T-cell (primary cell): ENCODE data around the gene MED27. TPM values are rescaled to one million over a fixed set of nuclear protein-coding genes. Genes with fewer than 3 reads are reported as not detected.

Experiments
- ATAC-seq, 4 experiments: fragments of 200-7000 bp in 3 of 4; fragments of 150-1000 bp in 1 of 4; cut with Tn5 transposase; replicated peaks in 1 of 4; 1 replicate in 3 of 4; 2 replicates in 1 of 4; pipeline ENCODE4 v1.10.0; 2021; ENCODE audit warnings: moderate library complexity in 3 of 4, mild to moderate bottlenecking in 2 of 4, moderate number of reproducible peaks in 1 of 4
- CTCF ChIA-PET, 2 donors: fragments of 300-600 bp; sonication (Branson Sonifier 250); formaldehyde crosslinking; loops; one replicate each; lab custom pipeline; 2022; ENCODE audit warnings: antibody characterized with exemption in 2 of 2; lab: Charles Lee
- POLR2A ChIA-PET, 2 donors: fragments of 300-600 bp; sonication (Branson Sonifier 250); formaldehyde crosslinking; loops; one replicate each; lab custom pipeline; 2022; ENCODE audit warnings: antibody characterized with exemption in 2 of 2; lab: Charles Lee
- DNase-seq, 35 experiments: peaks; one replicate each; pipeline versions ENCODE4 v3.0.0 to v3.0.0-alpha.2; 2013 to 2023
- H3K27ac ChIP-seq: one replicate; pipeline ENCODE4 v1.5.1; 2013; ENCODE audit warnings: low read length
- H3K27me3 ChIP-seq, 2 experiments: replicated peaks in 1 of 2; 1 replicate in 1 of 2; 2 replicates in 1 of 2; pipeline versions ENCODE4 v1.6.1 to v1.7.0; 2013; ENCODE audit warnings: low read length in 1 of 2, mixed read lengths in 1 of 2; ENCODE audit not compliant: control insufficient read depth in 2 of 2, insufficient read depth in 2 of 2; ENCODE audit errors: extremely low read depth in 1 of 2
- H3K36me3 ChIP-seq, 2 donors: 1 replicate in 1 of 2; 2 replicates in 1 of 2; pipeline versions ENCODE4 v1.6.1 to v1.7.0; 2013; ENCODE audit warnings: low read length in 1 of 2; ENCODE audit not compliant: control insufficient read depth in 2 of 2, insufficient read depth in 1 of 2; ENCODE audit errors: extremely low read depth in 1 of 2
- H3K4me1 ChIP-seq, 2 experiments: 1 replicate in 1 of 2; 2 replicates in 1 of 2; pipeline versions ENCODE4 v1.6.1 to v1.7.0; 2013; ENCODE audit warnings: low read length in 2 of 2, mixed read lengths in 1 of 2; ENCODE audit not compliant: insufficient read depth in 2 of 2, control insufficient read depth in 1 of 2; ENCODE audit errors: extremely low read depth in 1 of 2
- H3K4me3 ChIP-seq, 2 donors: 1 replicate in 1 of 2; 2 replicates in 1 of 2; pipeline versions ENCODE4 v1.5.1 to v1.7.0; 2013; ENCODE audit warnings: mild to moderate bottlenecking in 2 of 2, low read length in 1 of 2, moderate library complexity in 1 of 2; ENCODE audit not compliant: control insufficient read depth in 1 of 2; ENCODE audit errors: extremely low read depth in 1 of 2
- H3K9me3 ChIP-seq: 2 replicates; pipeline ENCODE4 v1.7.0; 2013
- H3K27ac Mint-ChIP-seq, 2 donors: one replicate each; pipeline ENCODE4 v1.8.0; 2020 to 2021; ENCODE audit warnings: mild to moderate bottlenecking in 2 of 2, mixed read lengths in 2 of 2
- H3K27me3 Mint-ChIP-seq, 2 donors: one replicate each; pipeline ENCODE4 v1.8.0; 2021 to 2022; ENCODE audit warnings: mixed read lengths in 2 of 2
- H3K36me3 Mint-ChIP-seq: one replicate; pipeline ENCODE4 v1.8.0; 2021; ENCODE audit warnings: mixed read lengths
- H3K4me1 Mint-ChIP-seq, 3 donors: one replicate each; pipeline ENCODE4 v1.8.0; 2020 to 2022; ENCODE audit warnings: mixed read lengths in 3 of 3, mild to moderate bottlenecking in 1 of 3
- H3K4me3 Mint-ChIP-seq, 3 donors: one replicate each; pipeline ENCODE4 v1.8.0; 2020 to 2022; ENCODE audit warnings: mild to moderate bottlenecking in 3 of 3, mixed read lengths in 3 of 3, moderate library complexity in 3 of 3
- H3K9me3 Mint-ChIP-seq, 3 donors: one replicate each; pipeline ENCODE4 v1.8.0; 2020 to 2022; ENCODE audit warnings: mixed read lengths in 3 of 3
- WGBS: methylation state at CpG from one replicate; pipeline ENCODE4 v1.1.5; 2013; ENCODE audit warnings: missing lambda C conversion rate; ENCODE audit not compliant: insufficient coverage; 5-methylcytosine and 5-hydroxymethylcytosine counted together
- total RNA-seq, 35 experiments: library from RNA in 6 of 35; stranded (reverse) in 6 of 35; fragments of 120-200 nt in 1 of 35; gene quantifications; one replicate each; pipeline versions ENCODE4 v1.2.1 to v1.2.4 and lab custom pipeline; 2013 to 2026

The MED27 gene
- total RNA-seq, 5 donors from 2014 or later (not counting 1 experiment from before 2014, with no cell fraction given), result 15.0 to 26.7 (median 17.6) TPM

GRCh38 chr9:132042324-132042723, 37.3 kb downstream of the MED27 start:
- POLR2A ChIA-PET, result no interaction called here
- H3K9me3 Mint-ChIP-seq, result no peaks in the 10 kb centered on the region
- 86% methylated on average over 2 of the region's 4 CpGs for WGBS

GRCh38 chr9:132041798-132042197, 37.9 kb downstream of the MED27 start:
- DNase-seq (no peak), ATAC-seq (no peak)
- Histone ChIP-seq H3K4me1 (no peaks in the 10 kb centered on the region), H3K27me3 (no peaks in the 10 kb centered on the region), H3K4me3 (no peak overlapping the region), H3K9me3 (no peaks in the 10 kb centered on the region), H3K27ac (no peak overlapping the region), H3K36me3 (peaks cover 2 to 5% of the 10 kb centered on the region in 2 donors)
- H3K36me3 Mint-ChIP-seq, result peaks cover 22% of the 10 kb centered on the region
- ChIA-PET CTCF (no interaction called here), POLR2A (no interaction called here)
- peaks cover 10 to 32% (median 16%) of the 10 kb centered on the region in 3 donors for H3K4me1 Mint-ChIP-seq
- 95% methylated on average over 6 of the region's 9 CpGs for WGBS
- no peaks in the 10 kb centered on the region for H3K9me3 Mint-ChIP-seq
- H3K27ac Mint-ChIP-seq, result no peak overlapping the region
- H3K4me3 Mint-ChIP-seq, result no peak overlapping the region
- no peaks in the 10 kb centered on the region for H3K27me3 Mint-ChIP-seq

More at GRCh38 chr9:132042324-132042723, 37.3 kb downstream of the MED27 start:
- H3K9me3 ChIP-seq, result no peaks in the 10 kb centered on the region
- no peak overlapping the region for H3K27ac ChIP-seq
- H3K36me3 ChIP-seq, result peaks cover 2 to 5% of the 10 kb centered on the region in 2 donors
- CTCF ChIA-PET, result no interaction called here
- Mint-ChIP-seq H3K4me3 (no peak overlapping the region), H3K27ac (no peak overlapping the region), H3K4me1 (peaks cover 9 to 33% (median 16%) of the 10 kb centered on the region in 3 donors), H3K27me3 (no peaks in the 10 kb centered on the region), H3K36me3 (peaks cover 22% of the 10 kb centered on the region)
- H3K4me3 ChIP-seq, result no peak overlapping the region
- DNase-seq, result no peak
- no peaks in the 10 kb centered on the region for H3K4me1 ChIP-seq
- H3K27me3 ChIP-seq, result no peaks in the 10 kb centered on the region
- no peak for ATAC-seq

GRCh38 chr9:132040808-132041207, 38.9 kb downstream of the MED27 start:
- Mint-ChIP-seq H3K36me3 (peaks cover 19% of the 10 kb centered on the region), H3K27ac (no peak overlapping the region), H3K9me3 (no peaks in the 10 kb centered on the region), H3K4me3 (no peak overlapping the region), H3K27me3 (no peaks in the 10 kb centered on the region), H3K4me1 (peaks cover 13 to 32% (median 20%) of the 10 kb centered on the region in 3 donors)
- Histone ChIP-seq H3K27me3 (no peaks in the 10 kb centered on the region), H3K4me3 (no peak overlapping the region), H3K27ac (no peak overlapping the region), H3K9me3 (no peaks in the 10 kb centered on the region), H3K4me1 (no peaks in the 10 kb centered on the region), H3K36me3 (peaks cover 2 to 5% of the 10 kb centered on the region in 2 donors)
- ChIA-PET CTCF (interaction anchor here in 1 of 2 donors (0.6 kb wide), 1 partner anchor 977 kb away, joined by 4 read pairs; no protein-coding TSS in a partner anchor), POLR2A (no interaction called here)
- ATAC-seq (no peak), DNase-seq (no peak)
- WGBS, result 67% methylated on average over 1 of the region's 5 CpGs

- no peak for ATAC-seq
- 98% methylated on average over 7 of the region's 10 CpGs for WGBS
- Mint-ChIP-seq H3K27ac (no peak overlapping the region), H3K9me3 (no peaks in the 10 kb centered on the region), H3K4me3 (no peak overlapping the region), H3K27me3 (no peaks in the 10 kb centered on the region), H3K4me1 (peaks cover 15 to 34% (median 21%) of the 10 kb centered on the region in 3 donors), H3K36me3 (peaks cover 19% of the 10 kb centered on the region)
- Histone ChIP-seq H3K4me3 (no peak overlapping the region), H3K9me3 (no peaks in the 10 kb centered on the region), H3K27ac (no peak overlapping the region), H3K27me3 (no peaks in the 10 kb centered on the region), H3K4me1 (no peaks in the 10 kb centered on the region), H3K36me3 (peaks cover 2 to 5% of the 10 kb centered on the region in 2 donors)
- CTCF ChIA-PET, result interaction anchor here in 1 of 2 donors (0.6 kb wide), 1 partner anchor 978 kb away, joined by 4 read pairs; no protein-coding TSS in a partner anchor
- POLR2A ChIA-PET, result no interaction called here
- DNase-seq, result no peak
These were observed 39.4 kb downstream of the MED27 start for GRCh38 chr9:132040246-132040645.

- Mint-ChIP-seq H3K27me3 (no peaks in the 10 kb centered on the region), H3K36me3 (peaks cover 19% of the 10 kb centered on the region), H3K9me3 (no peaks in the 10 kb centered on the region), H3K4me3 (no peak overlapping the region), H3K4me1 (peaks cover 22 to 40% (median 28%) of the 10 kb centered on the region in 3 donors), H3K27ac (no peak overlapping the region)
- peaks cover 2 to 5% of the 10 kb centered on the region in 2 donors for H3K36me3 ChIP-seq
- H3K9me3 ChIP-seq, result no peaks in the 10 kb centered on the region
- ChIA-PET POLR2A (no interaction called here), CTCF (no interaction called here)
- ATAC-seq, result no peak
- H3K27ac ChIP-seq, result no peak overlapping the region
- no peak for DNase-seq
- H3K27me3 ChIP-seq, result no peaks in the 10 kb centered on the region
- H3K4me3 ChIP-seq, result no peak overlapping the region
- 97% methylated on average over 9 of the region's 9 CpGs for WGBS
- H3K4me1 ChIP-seq, result no peaks in the 10 kb centered on the region
These were observed 40.4 kb downstream of the MED27 start for GRCh38 chr9:132039284-132039683.

- Histone ChIP-seq H3K36me3 (peaks cover 2 to 5% of the 10 kb centered on the region in 2 donors), H3K27me3 (no peaks in the 10 kb centered on the region), H3K27ac (no peak overlapping the region), H3K9me3 (no peaks in the 10 kb centered on the region), H3K4me1 (no peaks in the 10 kb centered on the region), H3K4me3 (no peak overlapping the region)
- Mint-ChIP-seq H3K27me3 (no peaks in the 10 kb centered on the region), H3K4me1 (peaks cover 33 to 50% (median 44%) of the 10 kb centered on the region in 3 donors), H3K4me3 (no peak overlapping the region), H3K27ac (no peak overlapping the region), H3K36me3 (peaks cover 19% of the 10 kb centered on the region), H3K9me3 (no peaks in the 10 kb centered on the region)
- POLR2A ChIA-PET, result interaction anchor here in 1 of 2 donors (0.5 kb wide), 1 partner anchor 14 kb away, joined by 3 read pairs; no protein-coding TSS in a partner anchor
- WGBS, result 95% methylated on average over 4 of the region's 6 CpGs
- DNase-seq, result no peak
- ATAC-seq, result no peak
- CTCF ChIA-PET, result interaction anchor here in 1 of 2 donors (0.6 kb wide), 1 partner anchor 634 kb away, joined by 3 read pairs; no protein-coding TSS in a partner anchor
These were observed 42.2 kb downstream of the MED27 start for GRCh38 chr9:132037458-132037857.
